Brain microvascular endothelial cell (primary cell): ENCODE data around the gene RNASE7.

Experiments used
- DNase-seq: peaks from one replicate; pipeline ENCODE4 v3.0.0-alpha.2; 2020
- H3K27ac ChIP-seq: fragments of 250-450 bp; sonication (Bioruptor Pico); 2 replicates; pipeline ENCODE4 v1.5.1; 2020; ENCODE audit warnings: mild to moderate bottlenecking, moderate library complexity
- H3K27me3 ChIP-seq: fragments of 250-450 bp; sonication (Bioruptor Pico); replicated peaks from 2 replicates; pipeline ENCODE4 v1.5.1; 2020; ENCODE audit warnings: mild to moderate bottlenecking
- H3K36me3 ChIP-seq: fragments of 250-450 bp; sonication (Bioruptor Pico); replicated peaks from 2 replicates; pipeline ENCODE4 v1.5.1; 2020; ENCODE audit warnings: mild to moderate bottlenecking
- H3K4me3 ChIP-seq: 2 replicates; pipeline ENCODE4 v1.5.1; 2011; ENCODE audit warnings: low read depth, mild to moderate bottlenecking, control low read depth, low read length, moderate library complexity
- CTCF ChIP-seq: IDR thresholded peaks from 2 replicates; pipeline ENCODE4 v1.5.1; 2011; ENCODE audit warnings: low read depth, mild to moderate bottlenecking, moderate library complexity, low read length, control low read depth, inconsistent platforms; ENCODE audit errors: missing control alignments
- in situ Hi-C: cut with HindIII; loops from 2 replicates; pipeline ENCODE4 v1.10.0; 2017; ENCODE audit warnings: low sequenced_read_pairs, low pct_ligation_motif_present

RNASE7 gene

DNA sequence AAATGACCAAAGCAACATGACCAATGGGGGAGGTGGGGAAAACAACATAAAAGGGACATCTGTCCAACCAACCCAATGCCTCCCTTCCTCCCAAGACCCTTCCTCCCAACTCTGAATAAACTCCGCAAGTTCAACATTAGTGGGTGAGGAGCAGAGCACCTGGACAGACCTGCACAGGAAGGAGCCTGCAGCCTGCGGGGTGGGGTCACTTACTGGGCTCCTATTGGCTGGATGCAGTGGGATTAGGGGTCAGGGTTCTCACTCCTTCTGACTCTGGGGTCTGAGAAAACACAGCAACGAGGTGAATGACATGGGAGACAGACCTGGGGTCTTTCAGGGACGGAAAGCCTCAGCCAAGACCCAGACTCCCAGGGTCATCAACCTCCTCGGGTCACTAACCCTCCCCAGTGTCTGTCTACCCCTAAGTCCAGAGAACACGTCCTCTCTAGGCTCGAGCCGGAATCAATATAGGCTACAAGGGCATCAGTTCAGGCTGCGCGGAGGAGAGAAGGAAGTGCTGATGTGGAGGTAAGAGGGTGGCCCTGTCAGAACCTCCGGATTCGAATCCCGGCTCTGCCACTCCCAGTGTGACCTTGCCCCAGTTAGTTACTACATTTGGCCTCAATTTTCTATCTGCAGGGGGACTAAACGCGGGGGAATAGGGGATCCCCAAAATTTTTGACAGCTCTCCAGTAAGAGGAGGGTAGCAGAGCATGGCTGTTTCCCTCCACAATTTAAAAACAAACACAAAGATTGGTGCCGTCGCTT lies 18.2 kb upstream of the RNASE7 start:
- in situ Hi-C loops = no loop called here
- Histone ChIP-seq H3K27me3 (peaks cover 27% of the 10 kb centered on the region), H3K36me3 (no peaks in the 10 kb centered on the region), H3K27ac (no peak overlapping the region), H3K4me3 (peak overlapping the region; percentile 51)
- TF ChIP-seq CTCF = no peak
- no peak for DNase-seq

DNA sequence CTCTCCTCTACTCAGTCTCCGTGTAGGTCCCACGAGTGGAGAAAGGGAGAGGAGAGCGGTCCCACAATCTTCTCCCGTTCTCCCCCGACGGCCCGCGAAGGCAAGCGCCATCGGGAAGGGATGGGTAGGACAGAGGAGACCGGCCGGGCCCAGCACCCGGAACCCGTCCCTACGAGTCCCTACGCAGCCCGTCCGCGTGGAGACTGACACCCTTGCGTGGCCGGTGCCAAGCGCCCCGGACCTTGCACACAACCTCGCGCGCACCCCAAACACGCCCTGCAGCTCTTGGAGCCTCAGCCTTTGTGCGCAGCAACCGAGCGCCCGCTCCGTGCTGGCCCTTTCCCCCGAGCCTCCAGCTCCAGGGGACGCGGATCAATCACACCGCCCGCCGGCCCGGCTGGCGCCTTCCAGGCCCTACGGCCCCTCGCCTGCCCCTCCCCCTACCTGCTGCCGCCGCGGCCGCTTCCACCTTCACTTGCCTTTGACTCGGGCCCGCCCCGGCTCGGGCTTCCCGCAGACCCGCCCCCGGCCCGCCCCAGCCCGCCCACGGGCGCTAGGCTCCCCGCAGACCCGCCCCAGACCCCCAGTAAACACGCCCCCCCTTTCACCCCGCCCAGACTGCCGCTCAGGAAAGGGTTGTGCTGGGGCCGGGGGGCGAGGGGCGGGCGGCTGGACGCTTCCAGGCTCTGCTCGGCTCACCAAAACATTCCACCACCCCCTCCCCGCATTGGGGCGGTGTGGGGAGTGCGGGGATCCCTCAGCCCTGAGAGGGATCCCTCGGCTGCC lies 17.4 kb upstream of the RNASE7 start, which contains the start of gene NDRG2:
TSS of gene NDRG2 (minus strand) at position 477 of the 786 bp plus-strand sequence. CDS start 1,746 bp downstream, outside the sequence.
- no peaks in the 10 kb centered on the region for H3K36me3 ChIP-seq
- TF ChIP-seq CTCF = no peak
- in situ Hi-C loops = no loop called here
- peak within 1 kb of the TSS; percentile 51 for H3K4me3 ChIP-seq
- no peak for DNase-seq
- no peak within 1 kb of the TSS for H3K27ac ChIP-seq
- H3K27me3 ChIP-seq = peaks cover 27% of the 10 kb centered on the region

DNA sequence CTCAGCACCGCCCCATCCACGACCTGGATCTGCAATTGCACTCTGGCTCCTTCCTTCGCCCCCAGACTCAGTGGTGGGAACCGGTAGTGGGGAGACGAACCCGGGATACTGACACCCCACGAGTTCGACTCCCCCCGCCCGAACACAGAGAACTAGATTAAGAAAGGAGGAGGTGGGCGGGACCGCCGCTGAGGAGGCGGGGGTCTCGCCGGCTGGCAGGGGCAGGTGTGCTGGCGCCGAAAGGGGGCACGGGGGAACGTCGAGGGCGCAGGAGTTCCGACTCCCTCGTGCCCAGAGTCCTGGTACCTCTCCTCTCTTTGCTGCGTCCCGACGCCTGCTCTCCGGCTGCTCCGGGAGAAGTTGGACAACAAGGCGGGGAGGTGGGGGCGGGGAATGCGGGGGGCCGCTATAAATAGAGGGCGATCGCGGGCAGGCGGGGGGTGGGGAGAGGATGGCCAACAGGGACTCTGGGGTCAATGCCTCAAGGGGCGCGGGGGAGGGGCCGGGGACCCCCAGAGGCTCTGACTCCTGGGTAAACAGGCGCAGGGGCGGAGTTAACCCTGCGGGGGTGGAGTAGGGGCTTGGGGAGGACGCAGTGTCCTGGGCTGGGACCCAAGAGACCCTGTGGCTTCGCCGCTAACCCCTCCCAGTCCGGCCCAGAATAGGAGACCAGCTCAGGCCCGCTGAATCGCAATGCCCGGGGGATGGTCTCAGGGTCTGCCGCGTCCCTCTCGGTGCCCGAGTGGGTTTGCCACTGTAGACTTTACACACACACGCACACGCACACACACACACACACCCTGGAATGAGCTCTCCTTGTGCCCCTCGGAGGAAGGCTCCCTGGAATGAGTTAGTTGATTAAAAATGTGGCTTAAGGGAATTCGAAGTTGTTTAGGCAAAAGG lies 16.5 kb upstream of the RNASE7 start:
- Histone ChIP-seq H3K27ac (no peak overlapping the region), H3K36me3 (no peaks in the 10 kb centered on the region), H3K27me3 (peaks cover 27% of the 10 kb centered on the region), H3K4me3 (peak overlapping the region; percentile 51)
- TF ChIP-seq CTCF = no peak
- in situ Hi-C loops = no loop called here
- DNase-seq = no peak

DNA sequence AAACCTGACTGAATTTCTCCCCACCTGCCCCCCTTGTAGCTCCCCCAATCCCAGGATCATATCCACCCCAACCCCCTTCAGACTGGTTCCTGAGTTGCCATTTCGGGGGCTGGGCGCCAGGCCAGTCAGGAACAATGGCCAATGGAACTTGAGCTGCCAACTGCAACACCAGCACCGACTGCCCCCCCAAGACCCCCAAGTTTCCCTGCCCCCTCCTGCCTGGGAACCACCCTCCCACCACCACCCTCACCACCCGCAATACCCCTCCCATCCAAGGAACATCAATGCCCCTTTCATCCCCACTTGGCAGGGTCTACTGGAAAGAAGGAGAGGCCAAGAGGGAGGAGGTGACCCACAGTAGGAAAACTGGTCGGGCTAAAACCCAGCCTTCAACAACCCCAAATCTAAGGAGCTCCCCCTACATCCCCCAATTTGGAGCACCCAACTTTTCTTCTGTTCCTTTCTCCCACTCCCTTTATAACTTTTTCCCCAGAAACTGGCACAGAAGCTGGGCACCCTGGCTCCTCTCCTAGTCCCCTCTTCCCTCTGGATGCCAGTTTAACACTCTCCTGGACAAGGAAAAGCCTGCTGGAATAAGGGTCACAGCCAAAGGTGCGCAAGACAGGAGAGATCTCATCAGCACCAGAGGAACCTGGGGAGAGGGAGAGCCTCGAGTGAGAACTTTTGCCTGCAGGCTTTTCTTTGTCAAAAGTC lies 15.7 kb upstream of the RNASE7 start:
- Histone ChIP-seq H3K27ac (no peak overlapping the region), H3K36me3 (no peaks in the 10 kb centered on the region), H3K27me3 (peaks cover 27% of the 10 kb centered on the region), H3K4me3 (no peak overlapping the region)
- no peak for TF ChIP-seq CTCF
- in situ Hi-C loops = no loop called here
- no peak for DNase-seq

DNA sequence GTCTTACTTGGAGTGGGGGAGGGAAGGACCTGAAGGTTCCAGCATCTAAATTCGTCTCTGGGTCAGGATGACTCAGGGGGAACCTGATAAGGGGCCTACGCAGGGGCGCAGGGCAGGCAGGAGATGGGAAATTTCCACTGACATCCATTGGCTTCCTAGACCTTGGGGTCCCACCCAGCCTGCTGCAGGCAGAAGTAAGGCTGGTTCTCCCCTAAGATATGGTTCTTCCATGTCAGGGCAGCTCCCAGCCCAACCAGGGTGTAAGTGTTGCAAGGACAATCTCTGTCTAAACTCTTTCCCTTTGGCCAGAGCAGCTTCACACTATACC lies 15.2 kb upstream of the RNASE7 start:
- in situ Hi-C loops = no loop called here
- Histone ChIP-seq H3K4me3 (no peak overlapping the region), H3K27ac (no peak overlapping the region), H3K36me3 (no peaks in the 10 kb centered on the region), H3K27me3 (peaks cover 22% of the 10 kb centered on the region)
- no peak for TF ChIP-seq CTCF
- DNase-seq = no peak
